SK-N-SH treated with all-trans-retinoic acid at 6 μM for 48 hours (cell line): Measurements from ENCODE around the gene ITGB4.

Experiments used
- ARNTL ChIP-seq: fragments of 450-650 bp; formaldehyde crosslinking; IDR thresholded peaks from 2 replicates; pipeline ENCODE4 v1.5.0; 2020; ENCODE audit warnings: low read depth, mild to moderate bottlenecking, moderate library complexity, borderline replicate concordance
- ESRRG ChIP-seq: fragments of 250-450 bp; sonication (Bioruptor Pico); IDR thresholded peaks from 2 replicates; pipeline ENCODE4 v1.6.1; 2021; ENCODE audit warnings: mild to moderate bottlenecking
- OSR1 ChIP-seq: fragments of 250-450 bp; sonication (Bioruptor Pico); IDR thresholded peaks from 2 replicates; pipeline ENCODE4 v1.8.0; 2022; ENCODE audit warnings: moderate library complexity, mild to moderate bottlenecking, inconsistent platforms
- PPARA ChIP-seq: fragments of 250-450 bp; sonication (Bioruptor Pico); IDR thresholded peaks from 2 replicates; pipeline ENCODE4 v1.5.0; 2020; ENCODE audit warnings: mild to moderate bottlenecking, borderline replicate concordance
- RARB ChIP-seq: fragments of 250-450 bp; sonication (Bioruptor Pico); IDR thresholded peaks from 2 replicates; pipeline ENCODE4 v1.8.0; 2021; ENCODE audit warnings: mild to moderate bottlenecking, moderate library complexity
- SNAI2 ChIP-seq: fragments of 250-450 bp; sonication (Bioruptor Pico); IDR thresholded peaks from 2 replicates; pipeline ENCODE4 v1.5.0; 2020; ENCODE audit warnings: mild to moderate bottlenecking, moderate library complexity
- TCF4 ChIP-seq: fragments of 250-450 bp; sonication (Bioruptor Pico); IDR thresholded peaks from 2 replicates; pipeline ENCODE4 v1.8.0; 2021; ENCODE audit warnings: mild to moderate bottlenecking, moderate library complexity, borderline replicate concordance
- TOX ChIP-seq: fragments of 250-450 bp; sonication (Bioruptor Pico); IDR thresholded peaks from 2 replicates; pipeline ENCODE4 v1.8.0; 2021; ENCODE audit warnings: mild to moderate bottlenecking, moderate library complexity, borderline replicate concordance
- ZFP3 ChIP-seq: fragments of 250-450 bp; sonication (Bioruptor Pico); IDR thresholded peaks from 2 replicates; pipeline ENCODE4 v1.5.0; 2020; ENCODE audit warnings: mild to moderate bottlenecking, moderate library complexity
- ZFP30 ChIP-seq: fragments of 450-650 bp; formaldehyde crosslinking; IDR thresholded peaks from 2 replicates; pipeline ENCODE4 v1.5.0; 2022; ENCODE audit warnings: mild to moderate bottlenecking, moderate library complexity
- ZNF565 ChIP-seq: fragments of 450-650 bp; formaldehyde crosslinking; conservative IDR thresholded peaks from 2 replicates; pipeline ENCODE4 v1.5.0; 2020; ENCODE audit warnings: low read depth, mild to moderate bottlenecking, moderate library complexity
- TF ChIP-seq, protein P1 (sequence below): fragments of 250-450 bp; sonication (Bioruptor Pico); IDR thresholded peaks from 2 replicates; pipeline ENCODE4 v1.5.1; 2021; ENCODE audit warnings: mild to moderate bottlenecking, moderate library complexity
- TF ChIP-seq, protein P2 (sequence below): fragments of 250-450 bp; sonication (Bioruptor Pico); IDR thresholded peaks from 2 replicates; pipeline ENCODE4 v1.5.0; 2020; ENCODE audit warnings: mild to moderate bottlenecking, moderate library complexity
- TF ChIP-seq, protein P3 (sequence below): fragments of 250-450 bp; sonication (Bioruptor Pico); IDR thresholded peaks from 2 replicates; pipeline ENCODE4 v1.8.0; 2020; ENCODE audit warnings: mild to moderate bottlenecking, moderate library complexity, borderline replicate concordance

DNA sequence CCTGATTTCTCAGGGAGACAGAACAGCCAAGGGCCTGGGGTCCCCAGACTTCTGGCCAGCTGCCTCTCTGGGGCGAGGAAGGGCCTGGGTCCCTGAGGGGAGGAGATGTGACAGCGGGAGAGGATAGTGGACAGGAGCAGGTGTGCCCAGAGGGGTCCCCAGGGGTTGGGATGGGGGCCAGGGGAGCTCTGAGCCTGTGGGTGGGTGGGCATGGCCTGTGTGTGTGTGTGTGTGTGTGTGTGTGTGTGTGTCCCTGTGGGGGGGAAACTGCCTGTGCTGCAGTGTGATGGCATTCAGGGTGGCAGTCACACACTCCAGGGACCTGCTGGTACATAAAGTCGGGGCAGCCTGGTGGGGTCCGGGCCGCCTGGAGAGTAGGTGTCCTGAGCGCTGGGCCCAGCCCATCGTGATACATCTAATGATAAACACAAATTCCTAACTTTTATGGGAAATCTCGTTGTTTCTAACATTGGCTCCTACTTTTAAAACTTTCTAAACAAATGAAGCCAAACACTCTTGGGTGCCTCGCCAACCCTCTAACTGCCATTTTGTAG lies 1.4 kb downstream of the ITGB4 start:
- TF ChIP-seq ARNTL (CRISPR knock-in tag) (no peak), ZNF565 (no peak), PPARA (CRISPR knock-in tag) (no peak), TOX (CRISPR knock-in tag) (no peak), TCF4 (CRISPR knock-in tag) (no peak), SNAI2 (CRISPR knock-in tag) (no peak), ESRRG (no peak), ZFP30 (CRISPR knock-in tag) (no peak), ZFP3 (CRISPR knock-in tag) (no peak), OSR1 (CRISPR knock-in tag) (no peak), RARB (CRISPR knock-in tag) (no peak)
- TF ChIP-seq, protein P1, sequence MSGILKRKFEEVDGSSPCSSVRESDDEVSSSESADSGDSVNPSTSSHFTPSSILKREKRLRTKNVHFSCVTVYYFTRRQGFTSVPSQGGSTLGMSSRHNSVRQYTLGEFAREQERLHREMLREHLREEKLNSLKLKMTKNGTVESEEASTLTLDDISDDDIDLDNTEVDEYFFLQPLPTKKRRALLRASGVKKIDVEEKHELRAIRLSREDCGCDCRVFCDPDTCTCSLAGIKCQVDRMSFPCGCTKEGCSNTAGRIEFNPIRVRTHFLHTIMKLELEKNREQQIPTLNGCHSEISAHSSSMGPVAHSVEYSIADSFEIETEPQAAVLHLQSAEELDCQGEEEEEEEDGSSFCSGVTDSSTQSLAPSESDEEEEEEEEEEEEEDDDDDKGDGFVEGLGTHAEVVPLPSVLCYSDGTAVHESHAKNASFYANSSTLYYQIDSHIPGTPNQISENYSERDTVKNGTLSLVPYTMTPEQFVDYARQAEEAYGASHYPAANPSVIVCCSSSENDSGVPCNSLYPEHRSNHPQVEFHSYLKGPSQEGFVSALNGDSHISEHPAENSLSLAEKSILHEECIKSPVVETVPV: no peak
- TF ChIP-seq, protein P2, sequence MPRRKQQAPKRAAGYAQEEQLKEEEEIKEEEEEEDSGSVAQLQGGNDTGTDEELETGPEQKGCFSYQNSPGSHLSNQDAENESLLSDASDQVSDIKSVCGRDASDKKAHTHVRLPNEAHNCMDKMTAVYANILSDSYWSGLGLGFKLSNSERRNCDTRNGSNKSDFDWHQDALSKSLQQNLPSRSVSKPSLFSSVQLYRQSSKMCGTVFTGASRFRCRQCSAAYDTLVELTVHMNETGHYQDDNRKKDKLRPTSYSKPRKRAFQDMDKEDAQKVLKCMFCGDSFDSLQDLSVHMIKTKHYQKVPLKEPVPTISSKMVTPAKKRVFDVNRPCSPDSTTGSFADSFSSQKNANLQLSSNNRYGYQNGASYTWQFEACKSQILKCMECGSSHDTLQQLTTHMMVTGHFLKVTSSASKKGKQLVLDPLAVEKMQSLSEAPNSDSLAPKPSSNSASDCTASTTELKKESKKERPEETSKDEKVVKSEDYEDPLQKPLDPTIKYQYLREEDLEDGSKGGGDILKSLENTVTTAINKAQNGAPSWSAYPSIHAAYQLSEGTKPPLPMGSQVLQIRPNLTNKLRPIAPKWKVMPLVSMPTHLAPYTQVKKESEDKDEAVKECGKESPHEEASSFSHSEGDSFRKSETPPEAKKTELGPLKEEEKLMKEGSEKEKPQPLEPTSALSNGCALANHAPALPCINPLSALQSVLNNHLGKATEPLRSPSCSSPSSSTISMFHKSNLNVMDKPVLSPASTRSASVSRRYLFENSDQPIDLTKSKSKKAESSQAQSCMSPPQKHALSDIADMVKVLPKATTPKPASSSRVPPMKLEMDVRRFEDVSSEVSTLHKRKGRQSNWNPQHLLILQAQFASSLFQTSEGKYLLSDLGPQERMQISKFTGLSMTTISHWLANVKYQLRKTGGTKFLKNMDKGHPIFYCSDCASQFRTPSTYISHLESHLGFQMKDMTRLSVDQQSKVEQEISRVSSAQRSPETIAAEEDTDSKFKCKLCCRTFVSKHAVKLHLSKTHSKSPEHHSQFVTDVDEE (CRISPR knock-in tag): no peak
- TF ChIP-seq, protein P3, sequence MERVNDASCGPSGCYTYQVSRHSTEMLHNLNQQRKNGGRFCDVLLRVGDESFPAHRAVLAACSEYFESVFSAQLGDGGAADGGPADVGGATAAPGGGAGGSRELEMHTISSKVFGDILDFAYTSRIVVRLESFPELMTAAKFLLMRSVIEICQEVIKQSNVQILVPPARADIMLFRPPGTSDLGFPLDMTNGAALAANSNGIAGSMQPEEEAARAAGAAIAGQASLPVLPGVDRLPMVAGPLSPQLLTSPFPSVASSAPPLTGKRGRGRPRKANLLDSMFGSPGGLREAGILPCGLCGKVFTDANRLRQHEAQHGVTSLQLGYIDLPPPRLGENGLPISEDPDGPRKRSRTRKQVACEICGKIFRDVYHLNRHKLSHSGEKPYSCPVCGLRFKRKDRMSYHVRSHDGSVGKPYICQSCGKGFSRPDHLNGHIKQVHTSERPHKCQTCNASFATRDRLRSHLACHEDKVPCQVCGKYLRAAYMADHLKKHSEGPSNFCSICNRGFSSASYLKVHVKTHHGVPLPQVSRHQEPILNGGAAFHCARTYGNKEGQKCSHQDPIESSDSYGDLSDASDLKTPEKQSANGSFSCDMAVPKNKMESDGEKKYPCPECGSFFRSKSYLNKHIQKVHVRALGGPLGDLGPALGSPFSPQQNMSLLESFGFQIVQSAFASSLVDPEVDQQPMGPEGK: no peak
